Vagina (tissue), 2 donors: Measurements from ENCODE around the gene NBPF3.
"Not testable (repeated sequence)": the region's sequence is repeated elsewhere in the genome, so short reads cannot be mapped to it uniquely, and the experiment has no call there.

ENCODE experiments used
- CTCF ChIP-seq, 3 experiments: fragments of 450-650 bp in 2 of 3; fragments of 200-600 bp in 1 of 3; sonication (generic) in 1 of 3; IDR thresholded peaks; one replicate each; pipeline ENCODE4 v1.5.1; 2017 to 2019; ENCODE audit warnings: antibody characterized with exemption in 3 of 3, mild to moderate bottlenecking in 2 of 3, moderate library complexity in 2 of 3
- POLR2A ChIP-seq, 2 donors: fragments of 450-650 bp; IDR thresholded peaks; one replicate each; pipeline ENCODE4 v1.6.1; 2017; ENCODE audit warnings: antibody characterized with exemption in 2 of 2, mild to moderate bottlenecking in 2 of 2, moderate library complexity in 2 of 2
- POLR2AphosphoS5 ChIP-seq, 2 donors: sonication (generic); formaldehyde crosslinking; IDR thresholded peaks; one replicate each; pipeline ENCODE4 v1.9.0; 2017; ENCODE audit warnings: antibody characterized with exemption in 2 of 2, mild to moderate bottlenecking in 2 of 2, low read depth in 1 of 2; ENCODE audit not compliant: insufficient read depth in 1 of 2

DNA sequence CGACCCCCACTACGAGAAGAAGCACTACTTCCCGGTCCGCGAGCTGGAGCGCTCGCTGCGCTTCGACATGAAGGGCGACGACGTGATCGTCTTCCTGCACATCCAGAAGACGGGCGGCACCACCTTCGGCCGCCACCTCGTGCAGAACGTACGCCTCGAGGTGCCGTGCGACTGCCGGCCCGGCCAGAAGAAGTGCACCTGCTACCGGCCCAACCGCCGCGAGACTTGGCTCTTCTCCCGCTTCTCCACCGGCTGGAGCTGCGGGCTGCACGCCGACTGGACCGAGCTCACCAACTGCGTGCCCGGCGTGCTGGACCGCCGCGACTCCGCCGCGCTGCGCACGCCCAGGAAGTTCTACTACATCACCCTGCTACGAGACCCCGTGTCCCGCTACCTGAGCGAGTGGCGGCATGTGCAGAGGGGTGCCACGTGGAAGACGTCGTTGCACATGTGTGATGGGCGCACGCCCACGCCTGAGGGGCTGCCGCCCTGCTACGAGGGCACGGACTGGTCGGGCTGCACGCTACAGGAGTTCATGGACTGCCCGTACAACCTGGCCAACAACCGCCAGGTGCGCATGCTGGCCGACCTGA is 11.4 kb upstream of the NBPF3 start:
- TF ChIP-seq POLR2A (IDR thresholded peaks at IDR 0.05); CTCF (IDR thresholded peaks at IDR 0.05); POLR2AphosphoS5 (IDR thresholded peaks at IDR 0.05; ENCODE audit: insufficient read depth in 1 of 2, low read depth in 1 of 2): not testable (repeated sequence)
